GM12801 (cell line): ENCODE results near the gene CACNG6.

Experiments
- CTCF ChIP-seq: IDR thresholded peaks from one replicate; pipeline ENCODE4 v1.5.1; 2011; ENCODE audit warnings: control low read depth; ENCODE audit not compliant: insufficient read length; ENCODE audit errors: extremely low read depth

The CACNG6 gene

GRCh38 chr19:54010474-54010873 lies 19.0 kb downstream of the CACNG6 start:
- no peak for TF ChIP-seq CTCF

- no peak for TF ChIP-seq CTCF
Observed at GRCh38 chr19:54011507-54012211, 20.2 kb downstream of the CACNG6 start.

GRCh38 chr19:54013866-54014265 lies 22.4 kb downstream of the CACNG6 start:
- no peak for TF ChIP-seq CTCF

- TF ChIP-seq CTCF: no peak
Observed at GRCh38 chr19:54014920-54015560, 23.6 kb downstream of the CACNG6 start.

- TF ChIP-seq CTCF: no peak
Observed at GRCh38 chr19:54017261-54017660, 25.8 kb downstream of the CACNG6 start.

GRCh38 chr19:54021363-54021762 lies 29.9 kb downstream of the CACNG6 start:
- TF ChIP-seq CTCF: no peak

GRCh38 chr19:54021932-54022331 lies 30.5 kb downstream of the CACNG6 start:
- no peak for TF ChIP-seq CTCF
